ENCODE measurements around the gene NAB1. TPM values are rescaled to one million over a fixed set of nuclear protein-coding genes. Genes with fewer than 3 reads are reported as not detected.
"Not testable (repeated sequence)": the region's sequence is repeated elsewhere in the genome, so short reads cannot be mapped to it uniquely, and the experiment has no call there.

Gene NAB1
- total RNA-seq, 1 donor, result 34.4 TPM

GRCh38 chr2:190607657-190608357 lies 41.1 kb upstream of the NAB1 start:
- DNase-seq (ENCODE audit: low read depth), result no peak
- no peak overlapping the region for H3K4me3 ChIP-seq (ENCODE audit: low read depth, low read length)
- no peak for TF ChIP-seq CTCF (IDR thresholded peaks at IDR 0.05; ENCODE audit: insufficient read depth, low read length)

DNA sequence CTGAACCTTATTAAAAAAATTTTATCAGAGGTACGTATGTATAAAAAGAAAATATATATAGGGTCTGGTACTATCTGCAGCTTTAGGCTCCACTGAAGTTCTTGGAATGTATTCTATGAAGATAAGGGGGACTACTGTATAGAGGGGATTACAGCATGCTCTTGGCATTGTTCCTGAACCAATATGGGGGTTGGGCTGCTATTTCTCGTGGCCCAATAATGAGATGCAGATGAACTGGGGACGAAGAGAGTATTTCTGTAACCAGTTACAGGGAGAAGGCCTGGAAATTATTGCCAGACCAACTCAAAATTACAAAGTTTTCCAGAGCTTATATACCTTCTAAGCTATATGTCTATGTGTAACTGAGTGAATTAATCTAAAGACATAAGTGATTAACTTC lies 40.0 kb upstream of the NAB1 start:
- not testable (repeated sequence) for DNase-seq (ENCODE audit: low read depth); H3K4me3 ChIP-seq (ENCODE audit: low read depth, low read length)

DNA sequence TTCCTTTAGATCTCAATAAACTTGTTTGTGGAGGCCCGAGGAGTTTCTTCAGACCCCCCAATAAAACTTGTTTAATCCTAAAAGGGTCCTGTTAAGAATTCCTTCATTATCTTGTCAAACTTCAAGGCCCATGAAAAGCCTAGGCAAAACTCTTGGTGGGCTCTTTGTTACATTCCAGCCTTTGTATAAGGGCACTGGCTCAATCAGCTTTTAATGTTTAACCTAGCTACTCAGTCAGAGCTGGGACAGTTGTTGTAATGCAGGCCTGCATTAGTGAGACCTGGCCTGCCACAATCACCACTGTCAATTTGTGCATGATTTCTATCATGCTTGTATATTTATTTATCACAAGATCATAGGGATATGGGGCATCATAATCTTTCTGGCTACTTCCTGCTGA lies 39.5 kb upstream of the NAB1 start:
- DNase-seq (ENCODE audit: low read depth); H3K4me3 ChIP-seq (ENCODE audit: low read depth, low read length): not testable (repeated sequence)

DNA sequence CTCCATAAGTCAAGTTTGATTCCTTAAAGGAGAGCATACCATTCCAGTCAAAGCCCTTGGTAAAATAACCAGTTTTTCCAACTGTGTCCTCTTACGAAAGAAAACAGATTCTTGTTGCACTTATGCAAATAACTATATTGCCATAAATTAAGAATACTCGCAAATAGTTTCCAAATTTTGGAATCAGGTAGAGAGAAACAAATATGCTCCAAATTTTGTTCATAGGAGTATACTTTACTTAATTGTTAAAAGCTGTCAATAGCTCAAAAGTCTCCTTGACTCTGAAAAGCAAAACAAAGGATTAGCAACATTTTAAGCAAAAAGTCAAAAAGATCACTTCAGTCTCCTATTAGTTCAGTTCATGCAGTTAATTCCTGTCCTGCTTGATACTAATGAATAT lies 38.4 kb upstream of the NAB1 start:
- DNase-seq (ENCODE audit: low read depth); H3K4me3 ChIP-seq (ENCODE audit: low read depth, low read length): not testable (repeated sequence)

DNA sequence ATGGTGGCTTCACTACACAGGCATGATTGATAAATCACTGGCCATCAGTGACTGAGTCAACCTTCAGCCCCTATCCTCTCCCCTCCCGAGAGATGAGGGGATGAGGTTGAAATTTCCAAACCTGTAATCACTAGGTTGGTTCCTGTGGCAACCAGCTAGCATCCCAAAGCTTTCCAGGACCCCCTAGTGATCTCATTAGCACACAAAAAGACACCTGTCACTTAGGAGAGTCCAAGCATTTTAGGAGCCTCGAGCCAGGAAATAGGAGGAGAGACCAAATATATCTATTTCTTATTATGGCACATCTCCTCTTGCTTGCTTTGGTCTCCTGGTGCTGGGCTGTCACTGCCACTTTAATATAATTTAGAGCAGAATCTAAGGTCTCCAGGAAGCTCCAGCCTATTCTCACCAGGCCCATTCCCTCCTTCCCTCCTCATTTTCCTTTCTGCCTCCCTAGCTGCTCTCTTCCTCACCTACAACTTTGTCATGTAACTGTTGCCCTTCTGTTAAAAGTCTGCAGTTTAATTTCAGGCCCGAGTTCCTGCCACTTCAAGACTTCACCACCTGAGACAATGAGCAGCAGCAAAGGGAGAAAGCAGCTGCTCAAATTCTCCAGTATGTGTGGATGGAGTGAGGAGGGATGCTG lies 33.2 kb upstream of the NAB1 start:
- H3K4me3 ChIP-seq (ENCODE audit: low read depth, low read length), result no peak overlapping the region
- no peak for TF ChIP-seq CTCF (IDR thresholded peaks at IDR 0.05; ENCODE audit: insufficient read depth, low read length)
- no peak for DNase-seq (ENCODE audit: low read depth)

DNA sequence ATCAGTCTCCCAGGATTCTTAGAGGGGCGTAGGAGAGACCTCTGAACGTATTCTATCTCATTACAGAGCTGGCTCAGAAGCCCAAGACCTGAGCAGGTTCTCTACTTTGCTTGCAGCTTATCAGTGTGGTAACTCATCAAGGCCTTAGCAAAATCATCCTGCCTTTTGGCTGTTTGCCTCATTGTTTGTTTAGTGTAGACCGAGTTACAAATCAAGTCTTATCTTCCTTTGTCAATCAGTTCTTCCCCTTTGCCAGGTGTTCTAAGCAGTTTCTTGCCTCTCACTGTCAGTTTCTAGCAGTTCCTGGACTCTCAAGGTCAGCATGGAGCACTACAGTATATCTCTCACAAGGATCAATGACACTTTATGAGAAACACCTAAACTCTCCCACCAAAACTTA lies 30.9 kb upstream of the NAB1 start:
- TF ChIP-seq CTCF (IDR thresholded peaks at IDR 0.05; ENCODE audit: insufficient read depth, low read length), result no peak
- DNase-seq (ENCODE audit: low read depth), result no peak

GRCh38 chr2:190625691-190626090 lies 23.2 kb upstream of the NAB1 start:
- DNase-seq (ENCODE audit: low read depth), result no peak
- no peak for TF ChIP-seq CTCF (IDR thresholded peaks at IDR 0.05; ENCODE audit: insufficient read depth, low read length)
- no peak overlapping the region for H3K4me3 ChIP-seq (ENCODE audit: low read depth, low read length)

More for the DNA sequence above, 30.9 kb upstream of the NAB1 start:
- H3K4me3 ChIP-seq (ENCODE audit: low read depth, low read length), result no peak overlapping the region

DNA sequence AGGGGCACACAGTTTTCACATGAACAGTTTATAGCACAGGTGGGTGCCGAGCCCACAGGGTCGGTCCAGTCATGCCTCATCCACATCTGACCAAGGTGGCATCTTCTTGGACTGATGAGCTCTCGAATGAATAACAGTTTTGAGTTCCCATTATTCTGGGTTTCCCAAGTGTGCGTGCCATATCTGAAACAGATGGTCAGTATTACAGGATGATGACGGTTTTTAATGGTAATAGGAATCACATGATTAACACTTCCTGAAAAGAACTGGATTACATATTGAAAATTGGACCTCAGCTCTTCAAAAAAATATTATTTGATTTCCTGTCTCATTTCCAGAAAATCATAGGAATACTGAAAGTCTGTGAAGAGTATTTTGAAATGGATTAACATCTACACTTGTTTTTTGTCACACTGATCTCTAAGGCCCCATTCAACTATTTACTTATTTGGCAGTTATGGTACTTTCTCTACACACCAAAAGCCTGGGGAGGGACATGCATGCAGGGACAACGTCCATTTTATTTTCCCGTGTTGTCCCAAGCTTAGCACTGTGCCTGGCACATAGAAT lies 22.2 kb upstream of the NAB1 start:
- TF ChIP-seq CTCF (IDR thresholded peaks at IDR 0.05; ENCODE audit: insufficient read depth, low read length), result no peak
- no peak for DNase-seq (ENCODE audit: low read depth)
- H3K4me3 ChIP-seq (ENCODE audit: low read depth, low read length), result no peak overlapping the region

Measured in fibroblast of the aortic adventitia (primary cell).